Breast epithelium (tissue), 3 donors: ENCODE results near the gene NUDT1.

Experiments used
- CTCF ChIP-seq, 3 donors: fragments of 450-650 bp; IDR thresholded peaks; one replicate each; pipeline ENCODE4 v1.5.1; 2016 to 2017; ENCODE audit warnings: antibody characterized with exemption in 3 of 3, mild to moderate bottlenecking in 3 of 3, moderate library complexity in 3 of 3
- POLR2A ChIP-seq: fragments of 450-650 bp; IDR thresholded peaks from one replicate; pipeline ENCODE4 v1.6.1; 2016; ENCODE audit warnings: antibody characterized with exemption, mild to moderate bottlenecking, moderate library complexity
- POLR2AphosphoS5 ChIP-seq, 3 donors: sonication (generic); formaldehyde crosslinking; IDR thresholded peaks; one replicate each; pipeline ENCODE4 v1.6.1; 2017; ENCODE audit warnings: antibody characterized with exemption in 3 of 3

GRCh38 chr7:2219606-2220005 lies 22.4 kb upstream of the NUDT1 start:
- TF ChIP-seq CTCF (IDR thresholded peaks at IDR 0.05) (no peak), POLR2AphosphoS5 (IDR thresholded peaks at IDR 0.05) (no peak), POLR2A (no peak)
